Prostate gland (tissue), 2 donors: ENCODE results near the gene FDCSP. TPM values are rescaled to one million over a fixed set of nuclear protein-coding genes. Genes with fewer than 3 reads are reported as not detected.

Experiments
- DNase-seq: peaks from one replicate; pipeline ENCODE4 v3.0.0-alpha.2; 2019; ENCODE audit warnings: low spot score
- H3K27ac ChIP-seq, 2 donors: fragments of 200-600 bp; sonication (generic); 2 replicates each; pipeline ENCODE4 v1.5.1; 2017 to 2019
- H3K27me3 ChIP-seq: fragments of 200-600 bp; sonication (generic); replicated peaks from 2 replicates; pipeline ENCODE4 v1.5.1; 2019; ENCODE audit not compliant: insufficient read depth
- H3K36me3 ChIP-seq, 2 donors: fragments of 200-600 bp; sonication (generic); 1 replicate in 1 of 2; 2 replicates in 1 of 2; pipeline versions ENCODE4 v1.5.1 to v1.8.1; 2017 to 2019
- H3K4me1 ChIP-seq: fragments of 200-600 bp; sonication (generic); replicated peaks from 2 replicates; pipeline ENCODE4 v1.5.1; 2019
- H3K4me3 ChIP-seq, 2 donors: fragments of 200-600 bp; sonication (generic); 2 replicates each; pipeline ENCODE4 v1.5.1; 2017 to 2019
- H3K9me3 ChIP-seq: fragments of 200-600 bp; sonication (generic); 2 replicates; pipeline ENCODE4 v1.5.1; 2017
- CTCF ChIP-seq, 4 experiments: fragments of 200-600 bp in 2 of 4; fragments of 450-650 bp in 2 of 4; sonication (generic) in 2 of 4; IDR thresholded peaks; 1 replicate in 3 of 4; 2 replicates in 1 of 4; pipeline ENCODE4 v1.5.1; 2016 to 2019; ENCODE audit warnings: antibody characterized with exemption in 4 of 4, mild to moderate bottlenecking in 2 of 4, moderate library complexity in 2 of 4
- POLR2A ChIP-seq: fragments of 450-650 bp; IDR thresholded peaks from one replicate; pipeline ENCODE4 v1.6.1; 2016; ENCODE audit warnings: antibody characterized with exemption, mild to moderate bottlenecking
- POLR2AphosphoS5 ChIP-seq: sonication (generic); formaldehyde crosslinking; IDR thresholded peaks from one replicate; pipeline ENCODE4 v1.6.1; 2017; ENCODE audit warnings: antibody characterized with exemption
- WGBS: methylation state at CpG from one replicate; pipeline ENCODE4 v1.1.5; 2018; 5-methylcytosine and 5-hydroxymethylcytosine counted together
- intact Hi-C: fragments of 100-400 bp; cut with DNase I; formaldehyde crosslinking; loops from one replicate; pipeline ENCODE4 v1.14.2; 2022
- total RNA-seq, 2 donors: library from RNA; depleted of rRNA; stranded (reverse); fragments of >200 nt; gene quantifications; one replicate each; pipeline ENCODE4 v1.1.0, GENCODE V29; 2016

FDCSP gene
- total RNA-seq, 2 donors from 2014 or later: not detected

GRCh38 chr4:70182517-70183167, 43.3 kb upstream of the FDCSP start:
- Histone ChIP-seq H3K4me3 (no peak overlapping the region), H3K4me1 (no peaks in the 10 kb centered on the region), H3K27ac (no peak overlapping the region), H3K36me3 (no peaks in the 10 kb centered on the region), H3K27me3 (no peaks in the 10 kb centered on the region), H3K9me3 (no peaks in the 10 kb centered on the region)
- WGBS: 15% methylated on average over 2 of the region's 2 CpGs
- TF ChIP-seq POLR2A: no peak
- no peak for TF ChIP-seq CTCF (IDR thresholded peaks at IDR 0.05)
- TF ChIP-seq POLR2AphosphoS5: no peak
- DNase-seq: no peak
- intact Hi-C loops: no loop called here

- no peak overlapping the region for H3K27ac ChIP-seq
- H3K4me1 ChIP-seq: no peaks in the 10 kb centered on the region
- H3K9me3 ChIP-seq: no peaks in the 10 kb centered on the region
- no peak for TF ChIP-seq POLR2AphosphoS5
- TF ChIP-seq CTCF (IDR thresholded peaks at IDR 0.05): peak in 3 of 4 experiments; percentile 17 to 58 (median 40)
- H3K27me3 ChIP-seq: no peaks in the 10 kb centered on the region
- H3K36me3 ChIP-seq: no peaks in the 10 kb centered on the region
- DNase-seq: no peak
- 53% methylated on average over 6 of the region's 6 CpGs for WGBS
- H3K4me3 ChIP-seq: no peak overlapping the region
- intact Hi-C loops: no loop called here
Measured at GRCh38 chr4:70183168-70183939, 42.6 kb upstream of the FDCSP start.

GRCh38 chr4:70183940-70184246, 42.0 kb upstream of the FDCSP start:
- no peak for DNase-seq
- H3K27me3 ChIP-seq: no peaks in the 10 kb centered on the region
- H3K9me3 ChIP-seq: no peaks in the 10 kb centered on the region
- 76% methylated on average over 1 of the region's 1 CpG for WGBS
- no peaks in the 10 kb centered on the region for H3K36me3 ChIP-seq
- intact Hi-C loops: no loop called here
- TF ChIP-seq CTCF (IDR thresholded peaks at IDR 0.05): no peak
- TF ChIP-seq POLR2AphosphoS5: no peak
- TF ChIP-seq POLR2A: no peak
- no peak overlapping the region for H3K4me3 ChIP-seq
- no peak overlapping the region for H3K27ac ChIP-seq
- no peaks in the 10 kb centered on the region for H3K4me1 ChIP-seq

GRCh38 chr4:70187216-70187615, 38.7 kb upstream of the FDCSP start:
- no peaks in the 10 kb centered on the region for H3K9me3 ChIP-seq
- no peak for DNase-seq
- H3K27ac ChIP-seq: no peak overlapping the region
- no peaks in the 10 kb centered on the region for H3K36me3 ChIP-seq
- intact Hi-C loops: no loop called here
- H3K4me3 ChIP-seq: no peak overlapping the region
- WGBS: 74% methylated on average over 1 of the region's 1 CpG
- TF ChIP-seq POLR2A (no peak), CTCF (IDR thresholded peaks at IDR 0.05) (no peak), POLR2AphosphoS5 (no peak)
- H3K27me3 ChIP-seq: no peaks in the 10 kb centered on the region
- no peaks in the 10 kb centered on the region for H3K4me1 ChIP-seq

GRCh38 chr4:70190579-70190978, 35.3 kb upstream of the FDCSP start:
- WGBS: 96% methylated on average over 1 of the region's 1 CpG

More at GRCh38 chr4:70190579-70190978, 35.3 kb upstream of the FDCSP start:
- Histone ChIP-seq H3K27ac (no peak overlapping the region), H3K4me3 (no peak overlapping the region), H3K4me1 (no peaks in the 10 kb centered on the region), H3K27me3 (no peaks in the 10 kb centered on the region), H3K36me3 (no peaks in the 10 kb centered on the region), H3K9me3 (no peaks in the 10 kb centered on the region)
- intact Hi-C loops: no loop called here
- TF ChIP-seq POLR2A: no peak
- no peak for TF ChIP-seq POLR2AphosphoS5
- no peak for TF ChIP-seq CTCF (IDR thresholded peaks at IDR 0.05)
- no peak for DNase-seq
